Gastrocnemius medialis (tissue), 4 donors: ENCODE results near the gene KIF18B. TPM values are rescaled to one million over a fixed set of nuclear protein-coding genes. Genes with fewer than 3 reads are reported as not detected.

ENCODE experiments used
- ATAC-seq, 2 donors: fragments of 150-250 bp; one replicate each; pipeline ENCODE4 v1.9.1; 2016
- DNase-seq, 2 donors: peaks; one replicate each; pipeline ENCODE4 v3.0.0-alpha.2; 2019
- H3K27ac ChIP-seq, 4 donors: fragments of 200-600 bp; sonication (generic); 1 replicate in 1 of 4; 2 replicates in 3 of 4; pipeline ENCODE4 v1.5.1; 2016 to 2018; ENCODE audit warnings: mild to moderate bottlenecking in 2 of 4, moderate library complexity in 1 of 4
- H3K27me3 ChIP-seq, 3 donors: fragments of 200-600 bp; sonication (generic) in 2 of 3; 1 replicate in 1 of 3; 2 replicates in 2 of 3; pipeline versions ENCODE4 v1.5.1 to v1.6.0; 2016 to 2019; ENCODE audit warnings: mild to moderate bottlenecking in 1 of 3, moderate library complexity in 1 of 3
- H3K36me3 ChIP-seq, 2 donors: fragments of 200-600 bp; sonication (generic) in 1 of 2; one replicate each; pipeline ENCODE4 v1.5.1; 2017 to 2018
- H3K4me1 ChIP-seq, 2 donors: fragments of 200-600 bp; sonication (generic) in 1 of 2; one replicate each; pipeline ENCODE4 v1.5.1; 2016 to 2017; ENCODE audit warnings: mild to moderate bottlenecking in 2 of 2
- H3K4me3 ChIP-seq, 4 donors: fragments of 200-600 bp; sonication (generic) in 3 of 4; 1 replicate in 1 of 4; 2 replicates in 3 of 4; pipeline ENCODE4 v1.5.1; 2016 to 2019; ENCODE audit warnings: mild to moderate bottlenecking in 2 of 4
- H3K9me3 ChIP-seq, 3 donors: fragments of 200-600 bp; sonication (generic) in 2 of 3; 1 replicate in 1 of 3; 2 replicates in 2 of 3; pipeline ENCODE4 v1.5.1; 2016 to 2019
- POLR2A ChIP-seq, 2 donors: fragments of 450-650 bp; IDR thresholded peaks; one replicate each; pipeline ENCODE4 v1.6.1; 2017; ENCODE audit warnings: antibody characterized with exemption in 2 of 2, mild to moderate bottlenecking in 2 of 2, moderate library complexity in 2 of 2
- in situ Hi-C, 4 donors: fragments of 200-750 bp; cut with MboI; loops; one replicate each; pipeline versions ENCODE4 v1.15.0 to v1.8.0; 2017; ENCODE audit warnings: low sequenced_read_pairs in 4 of 4
- intact Hi-C: fragments of 100-400 bp; cut with DNase I; formaldehyde crosslinking; loops from one replicate; pipeline ENCODE4 v1.15.1; 2023; ENCODE audit warnings: low total_unique reads
- total RNA-seq, 4 donors: library from RNA; depleted of rRNA; stranded (reverse); fragments of >200 nt; gene quantifications; one replicate each; pipeline versions ENCODE4 v1.1.0 to v1.2.3, GENCODE V29; 2016
- TF ChIP-seq, protein P1 (sequence below), 5 experiments: fragments of 450-650 bp in 3 of 5; fragments of 200-600 bp in 2 of 5; sonication (generic) in 2 of 5; IDR thresholded peaks in 4 of 5; conservative IDR thresholded peaks in 1 of 5; 1 replicate in 4 of 5; 2 replicates in 1 of 5; pipeline ENCODE4 v1.5.1; 2016 to 2019; ENCODE audit warnings: antibody characterized with exemption in 5 of 5, mild to moderate bottlenecking in 3 of 5, moderate library complexity in 3 of 5

Gene KIF18B
- total RNA-seq, 4 donors from 2014 or later, result 0.09 to 1.7 TPM; not detected in 2

DNA sequence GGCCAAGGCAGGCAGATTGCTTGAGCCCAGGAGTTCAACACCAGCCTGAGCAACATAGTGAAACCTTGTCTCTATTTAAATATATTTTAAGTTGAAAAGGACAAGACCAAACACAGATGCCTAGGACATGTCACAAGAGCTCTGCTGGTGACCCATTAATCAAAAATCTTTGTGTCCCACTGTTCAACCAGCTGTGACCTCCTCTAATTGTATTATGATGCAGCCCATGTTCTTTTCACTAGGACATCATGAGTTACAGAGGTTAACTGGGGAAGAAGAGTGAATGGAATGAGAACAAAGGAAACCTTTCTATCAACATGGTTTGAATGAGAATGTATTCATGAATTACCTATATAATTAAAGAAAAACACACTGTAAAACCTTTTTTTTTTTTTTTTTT is 55.3 kb downstream of the KIF18B start:
- DNase-seq, result no peak
- in situ Hi-C loops, result no loop called here
- peaks cover 0 to 31% of the 10 kb centered on the region in 2 donors for H3K36me3 ChIP-seq
- no peak overlapping the region for H3K4me3 ChIP-seq
- no peaks in the 10 kb centered on the region for H3K9me3 ChIP-seq
- H3K4me1 ChIP-seq, result peaks cover 0 to under 1% of the 10 kb centered on the region in 2 donors
- H3K27ac ChIP-seq, result no peak overlapping the region
- intact Hi-C loops, result no loop called here
- no peaks in the 10 kb centered on the region for H3K27me3 ChIP-seq
- TF ChIP-seq, protein P1, sequence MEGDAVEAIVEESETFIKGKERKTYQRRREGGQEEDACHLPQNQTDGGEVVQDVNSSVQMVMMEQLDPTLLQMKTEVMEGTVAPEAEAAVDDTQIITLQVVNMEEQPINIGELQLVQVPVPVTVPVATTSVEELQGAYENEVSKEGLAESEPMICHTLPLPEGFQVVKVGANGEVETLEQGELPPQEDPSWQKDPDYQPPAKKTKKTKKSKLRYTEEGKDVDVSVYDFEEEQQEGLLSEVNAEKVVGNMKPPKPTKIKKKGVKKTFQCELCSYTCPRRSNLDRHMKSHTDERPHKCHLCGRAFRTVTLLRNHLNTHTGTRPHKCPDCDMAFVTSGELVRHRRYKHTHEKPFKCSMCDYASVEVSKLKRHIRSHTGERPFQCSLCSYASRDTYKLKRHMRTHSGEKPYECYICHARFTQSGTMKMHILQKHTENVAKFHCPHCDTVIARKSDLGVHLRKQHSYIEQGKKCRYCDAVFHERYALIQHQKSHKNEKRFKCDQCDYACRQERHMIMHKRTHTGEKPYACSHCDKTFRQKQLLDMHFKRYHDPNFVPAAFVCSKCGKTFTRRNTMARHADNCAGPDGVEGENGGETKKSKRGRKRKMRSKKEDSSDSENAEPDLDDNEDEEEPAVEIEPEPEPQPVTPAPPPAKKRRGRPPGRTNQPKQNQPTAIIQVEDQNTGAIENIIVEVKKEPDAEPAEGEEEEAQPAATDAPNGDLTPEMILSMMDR (IDR thresholded peaks at IDR 0.05 in 4 of 5, conservative IDR thresholded peaks at IDR 0.05 in 1 of 5), result no peak
- TF ChIP-seq POLR2A (IDR thresholded peaks at IDR 0.05), result no peak
- no peak for ATAC-seq

GRCh38 chr17:44889003-44889402 is 58.6 kb downstream of the KIF18B start:
- ATAC-seq, result no peak
- TF ChIP-seq POLR2A (IDR thresholded peaks at IDR 0.05), result no peak
- TF ChIP-seq, protein P1 (IDR thresholded peaks at IDR 0.05 in 4 of 5, conservative IDR thresholded peaks at IDR 0.05 in 1 of 5), result no peak
- H3K27me3 ChIP-seq, result no peaks in the 10 kb centered on the region
- in situ Hi-C loops, result no loop called here
- peaks cover 0 to 49% of the 10 kb centered on the region in 2 donors for H3K36me3 ChIP-seq
- no peaks in the 10 kb centered on the region for H3K9me3 ChIP-seq
- DNase-seq, result no peak
- no peak overlapping the region for H3K27ac ChIP-seq
- no peak overlapping the region for H3K4me3 ChIP-seq
- no peaks in the 10 kb centered on the region for H3K4me1 ChIP-seq
- intact Hi-C loops, result no loop called here

- Histone ChIP-seq H3K27ac (no peak overlapping the region), H3K4me3 (no peak overlapping the region), H3K4me1 (no peaks in the 10 kb centered on the region), H3K9me3 (no peaks in the 10 kb centered on the region), H3K36me3 (peaks cover 0 to 49% of the 10 kb centered on the region in 2 donors), H3K27me3 (no peaks in the 10 kb centered on the region)
- intact Hi-C loops (no loop called here), in situ Hi-C loops (no loop called here)
- DNase-seq (no peak), ATAC-seq (no peak)
- no peak for TF ChIP-seq POLR2A (IDR thresholded peaks at IDR 0.05)
- TF ChIP-seq, protein P1 (IDR thresholded peaks at IDR 0.05 in 4 of 5, conservative IDR thresholded peaks at IDR 0.05 in 1 of 5), result no peak
These were observed 59.3 kb downstream of the KIF18B start for GRCh38 chr17:44887971-44888954.

- Histone ChIP-seq H3K36me3 (peaks cover 0 to 51% of the 10 kb centered on the region in 2 donors), H3K4me1 (no peaks in the 10 kb centered on the region), H3K27me3 (no peaks in the 10 kb centered on the region), H3K4me3 (no peak overlapping the region), H3K9me3 (no peaks in the 10 kb centered on the region), H3K27ac (no peak overlapping the region)
- no peak for DNase-seq
- TF ChIP-seq, protein P1 (IDR thresholded peaks at IDR 0.05 in 4 of 5, conservative IDR thresholded peaks at IDR 0.05 in 1 of 5), result no peak
- no peak for TF ChIP-seq POLR2A (IDR thresholded peaks at IDR 0.05)
- intact Hi-C loops (no loop called here), in situ Hi-C loops (no loop called here)
- ATAC-seq, result no peak
These were observed 60.6 kb downstream of the KIF18B start for GRCh38 chr17:44887016-44887415.
